IPS DF 4.7 (cell line): Measurements from ENCODE around the gene ST3GAL6.
"Not testable (repeated sequence)": the region's sequence is repeated elsewhere in the genome, so short reads cannot be mapped to it uniquely, and the experiment has no call there.

ENCODE experiments used
- DNase-seq: peaks from one replicate; pipeline ENCODE4 v3.0.0-alpha.2; 2013; ENCODE audit warnings: low spot score; ENCODE audit errors: extremely low read depth

Gene ST3GAL6

GRCh38 chr3:98801043-98801747 lies 38.1 kb downstream of the ST3GAL6 start:
- no peak for DNase-seq

GRCh38 chr3:98805571-98805970 lies 42.4 kb downstream of the ST3GAL6 start:
- no peak for DNase-seq

GRCh38 chr3:98806521-98806920 lies 43.4 kb downstream of the ST3GAL6 start:
- DNase-seq: no peak

GRCh38 chr3:98807011-98807410 lies 43.9 kb downstream of the ST3GAL6 start:
- DNase-seq: no peak

- DNase-seq: no peak
Measured at GRCh38 chr3:98807561-98807960, 44.4 kb downstream of the ST3GAL6 start.

GRCh38 chr3:98808071-98808470 lies 44.9 kb downstream of the ST3GAL6 start:
- no peak for DNase-seq

- no peak for DNase-seq
Measured at GRCh38 chr3:98809557-98809956, 46.4 kb downstream of the ST3GAL6 start.

- no peak for DNase-seq
Measured at GRCh38 chr3:98811048-98811447, 47.9 kb downstream of the ST3GAL6 start.

- DNase-seq: no peak
Measured at GRCh38 chr3:98812851-98813374, 49.8 kb downstream of the ST3GAL6 start.

- DNase-seq: no peak
Measured at GRCh38 chr3:98814817-98815420, 51.8 kb downstream of the ST3GAL6 start.

GRCh38 chr3:98817547-98818041 lies 54.5 kb downstream of the ST3GAL6 start:
- DNase-seq: no peak

GRCh38 chr3:98821063-98821462 lies 57.9 kb downstream of the ST3GAL6 start:
- DNase-seq: no peak

GRCh38 chr3:98823791-98824190 lies 60.7 kb downstream of the ST3GAL6 start:
- DNase-seq: no peak

GRCh38 chr3:98824256-98824655 lies 61.1 kb downstream of the ST3GAL6 start:
- no peak for DNase-seq

- no peak for DNase-seq
Measured at GRCh38 chr3:98826126-98826525, 63.0 kb downstream of the ST3GAL6 start.

- no peak for DNase-seq
Measured at GRCh38 chr3:98827221-98827920, 64.2 kb downstream of the ST3GAL6 start.

- no peak for DNase-seq
Measured at GRCh38 chr3:98829246-98829832, 66.2 kb downstream of the ST3GAL6 start.

GRCh38 chr3:98831060-98831459 lies 67.9 kb downstream of the ST3GAL6 start:
- DNase-seq: not testable (repeated sequence)

- DNase-seq: no peak
Measured at GRCh38 chr3:98839846-98840245, 76.7 kb downstream of the ST3GAL6 start.

- no peak for DNase-seq
Measured at GRCh38 chr3:98843266-98843959, 80.3 kb downstream of the ST3GAL6 start.
